ENCODE data around the gene UBE2Q2.
"Not testable (repeated sequence)": the region's sequence is repeated elsewhere in the genome, so short reads cannot be mapped to it uniquely, and the experiment has no call there.

Gene UBE2Q2

GRCh38 chr15:75827691-75828090 is 15.6 kb upstream of the UBE2Q2 start:
- no peak for DNase-seq

GRCh38 chr15:75828429-75828828 is 14.8 kb upstream of the UBE2Q2 start:
- DNase-seq, result no peak

- DNase-seq, result no peak
Measured at GRCh38 chr15:75830910-75831805, 12.1 kb upstream of the UBE2Q2 start.

GRCh38 chr15:75831806-75832102 is 11.5 kb upstream of the UBE2Q2 start:
- DNase-seq, result no peak

- DNase-seq, result peak in 1 of 4 experiments; percentile 15
Measured at GRCh38 chr15:75832114-75832513, 11.1 kb upstream of the UBE2Q2 start.

GRCh38 chr15:75834021-75834420 is 9.2 kb upstream of the UBE2Q2 start:
- no peak for DNase-seq

GRCh38 chr15:75835990-75836958 is 7.0 kb upstream of the UBE2Q2 start:
- peak in 1 of 4 experiments; percentile 22 for DNase-seq

- peak; percentile 68 to 85 (median 78) for DNase-seq
Measured at GRCh38 chr15:75836959-75837334, 6.3 kb upstream of the UBE2Q2 start.

- no peak for DNase-seq
Measured at GRCh38 chr15:75840659-75841058, 2.6 kb upstream of the UBE2Q2 start.

GRCh38 chr15:75841626-75842025 is 1.6 kb upstream of the UBE2Q2 start:
- no peak for DNase-seq

GRCh38 chr15:75843678-75844581 is 683 bp downstream of the UBE2Q2 start:
- peak; percentile 47 to 81 (median 66) for DNase-seq

GRCh38 chr15:75844629-75845335 is 1.5 kb downstream of the UBE2Q2 start:
- DNase-seq, result no peak

- no peak for DNase-seq
Measured at GRCh38 chr15:75849167-75849566, 5.9 kb downstream of the UBE2Q2 start.

- no peak for DNase-seq
Measured at GRCh38 chr15:75850708-75851107, 7.5 kb downstream of the UBE2Q2 start.

GRCh38 chr15:75851566-75851965 is 8.3 kb downstream of the UBE2Q2 start:
- DNase-seq, result peak in 2 of 4 experiments; percentile 26 to 28

GRCh38 chr15:75857886-75858285 is 14.6 kb downstream of the UBE2Q2 start:
- no peak for DNase-seq

GRCh38 chr15:75861750-75862402 is 18.6 kb downstream of the UBE2Q2 start:
- DNase-seq, result no peak

GRCh38 chr15:75862796-75863195 is 19.5 kb downstream of the UBE2Q2 start:
- no peak for DNase-seq

GRCh38 chr15:75864213-75865059 is 21.2 kb downstream of the UBE2Q2 start:
- no peak for DNase-seq

- DNase-seq, result not testable (repeated sequence)
Measured at GRCh38 chr15:75866045-75866444, 22.8 kb downstream of the UBE2Q2 start.

Data from suppressor macrophage (primary cell).